Measurements from ENCODE around the gene INMT. TPM values are rescaled to one million over a fixed set of nuclear protein-coding genes. Genes with fewer than 3 reads are reported as not detected.

Gene INMT
- total and polyA plus RNA-seq, 10 of the 15 experiments (the other 5 are each of a cell fraction or from before 2014, with no cell fraction given) = 0.03 to 0.20 (median 0.10) TPM; not detected in 7

DNA sequence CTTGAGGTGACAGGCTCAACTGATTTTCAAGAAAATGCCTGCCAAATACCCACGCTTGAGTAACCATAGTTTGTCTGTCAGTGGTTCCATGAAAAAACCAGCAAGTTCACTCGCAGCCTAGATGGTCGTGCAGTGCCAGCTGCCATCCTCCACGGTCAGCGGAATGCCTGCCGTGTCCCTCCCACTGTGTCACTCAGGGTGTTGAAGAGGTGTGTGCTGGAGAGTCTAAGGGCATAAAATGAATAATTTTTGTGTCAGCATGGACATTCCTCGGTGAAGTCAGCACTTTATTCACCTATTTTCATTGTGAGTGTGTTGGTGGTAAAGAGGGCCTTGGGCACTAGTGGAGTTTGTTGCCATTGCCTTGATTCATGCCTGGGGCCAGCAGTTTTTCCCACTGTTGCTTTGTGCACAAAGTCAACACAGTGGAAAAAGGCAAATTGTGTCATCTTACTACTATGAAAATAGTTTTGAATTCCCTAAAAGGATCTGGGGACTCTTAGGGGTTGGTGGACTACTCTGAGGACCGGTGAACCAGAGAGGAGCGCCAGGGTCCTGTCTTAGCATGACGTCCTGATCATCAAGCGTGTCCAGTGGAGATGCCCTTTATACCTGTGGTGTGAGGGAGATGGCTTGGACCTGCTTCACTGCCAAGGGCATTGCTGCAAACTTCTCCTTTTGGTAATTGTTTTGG is 36.9 kb downstream of the INMT start:
- in situ Hi-C loops (cut with MboI) (no loop called here), intact Hi-C loops (cut with micrococcal nuclease; ENCODE audit: unreplicated experiment) (no loop called here)
- Histone ChIP-seq H3K27me3 (replicated peaks in 1 of 2; ENCODE audit: control insufficient read depth in 2 of 2, insufficient read depth in 2 of 2, low read length in 1 of 2) (no peaks in the 10 kb centered on the region), H3K4me1 (ENCODE audit: control insufficient read depth, insufficient read depth, low read length) (no peaks in the 10 kb centered on the region), H3K27ac (ENCODE audit: control insufficient read depth, insufficient read depth) (no peak overlapping the region), H3K79me2 (ENCODE audit: control insufficient read depth, insufficient read depth, low read length) (no peaks in the 10 kb centered on the region), H3K36me3 (ENCODE audit: control insufficient read depth in 2 of 2, insufficient read depth in 2 of 2, low read length in 1 of 2) (no peaks in the 10 kb centered on the region), H3K4me2 (ENCODE audit: control insufficient read depth, insufficient read depth) (no peak overlapping the region), H3K4me3 (no peak overlapping the region), H4K20me1 (ENCODE audit: control insufficient read depth, insufficient read depth) (no peaks in the 10 kb centered on the region), H3K9me3 (replicated peaks; ENCODE audit: control insufficient read depth, insufficient read depth, low read length) (no peaks in the 10 kb centered on the region), H3K9ac (ENCODE audit: control insufficient read depth, insufficient read depth, low read length) (no peak overlapping the region), H2AFZ (ENCODE audit: control insufficient read depth, low read depth, low read length) (no peak overlapping the region)
- TF ChIP-seq POU2F2 (IDR thresholded peaks at IDR 0.05; ENCODE audit: borderline replicate concordance, low read depth, low read length) (no peak), RELB (IDR thresholded peaks at IDR 0.05; ENCODE audit: low read depth) (no peak), EZH2 (IDR thresholded peaks at IDR 0.05; ENCODE audit: borderline replicate concordance, control insufficient read depth, low read depth, low read length) (no peak), IKZF1 (conservative IDR thresholded peaks at IDR 0.05) (no peak), BCL11A (IDR thresholded peaks at IDR 0.05; ENCODE audit: low read depth, low read length) (no peak)
- no peak for DNase-seq (ENCODE audit: low read depth, low spot score)
- no TSS peak for BruUV-seq (replicated peaks)
- 84% methylated on average over 11 of the region's 11 CpGs for WGBS (ENCODE audit: insufficient coverage, insufficient replicate concordance, low lambda C conversion rate, missing lambda C conversion rate)
- ChIA-PET SMC1A (ENCODE audit: uncharacterized antibody, unreplicated experiment) (no interaction called here), RAD21 (ENCODE audit: unreplicated experiment) (no interaction called here), POLR2A (no interaction called here), CTCF (interaction anchor here (1.3 kb wide), 1 partner anchor 195 kb away, joined by 5 read pairs; no protein-coding TSS in a partner anchor)
- ATAC-seq = no peak
- no peak for FAIRE-seq

- ChIA-PET POLR2A (no interaction called here), RAD21 (ENCODE audit: unreplicated experiment) (no interaction called here), SMC1A (ENCODE audit: uncharacterized antibody, unreplicated experiment) (no interaction called here), CTCF (no interaction called here)
- no peak overlapping the region for H2AFZ ChIP-seq (ENCODE audit: control insufficient read depth, low read depth, low read length)
- no peak for TF ChIP-seq SMARCA5 (IDR thresholded peaks at IDR 0.05)
- no peak for TF ChIP-seq ZZZ3 (IDR thresholded peaks at IDR 0.05; ENCODE audit: control insufficient read depth, insufficient read length, low read depth)
- no peak for TF ChIP-seq KDM1A (IDR thresholded peaks at IDR 0.05; ENCODE audit: borderline replicate concordance)
- no peak for TF ChIP-seq EZH2 (IDR thresholded peaks at IDR 0.05; ENCODE audit: borderline replicate concordance, control insufficient read depth, low read depth, low read length)
- no peak for TF ChIP-seq IKZF1 (conservative IDR thresholded peaks at IDR 0.05)
- TF ChIP-seq NFIC (IDR thresholded peaks at IDR 0.05; ENCODE audit: low read depth, low read length) = no peak
- TF ChIP-seq MYB (IDR thresholded peaks at IDR 0.05; ENCODE audit: borderline replicate concordance, low read depth, low read length) = no peak
- TF ChIP-seq, protein P1, sequence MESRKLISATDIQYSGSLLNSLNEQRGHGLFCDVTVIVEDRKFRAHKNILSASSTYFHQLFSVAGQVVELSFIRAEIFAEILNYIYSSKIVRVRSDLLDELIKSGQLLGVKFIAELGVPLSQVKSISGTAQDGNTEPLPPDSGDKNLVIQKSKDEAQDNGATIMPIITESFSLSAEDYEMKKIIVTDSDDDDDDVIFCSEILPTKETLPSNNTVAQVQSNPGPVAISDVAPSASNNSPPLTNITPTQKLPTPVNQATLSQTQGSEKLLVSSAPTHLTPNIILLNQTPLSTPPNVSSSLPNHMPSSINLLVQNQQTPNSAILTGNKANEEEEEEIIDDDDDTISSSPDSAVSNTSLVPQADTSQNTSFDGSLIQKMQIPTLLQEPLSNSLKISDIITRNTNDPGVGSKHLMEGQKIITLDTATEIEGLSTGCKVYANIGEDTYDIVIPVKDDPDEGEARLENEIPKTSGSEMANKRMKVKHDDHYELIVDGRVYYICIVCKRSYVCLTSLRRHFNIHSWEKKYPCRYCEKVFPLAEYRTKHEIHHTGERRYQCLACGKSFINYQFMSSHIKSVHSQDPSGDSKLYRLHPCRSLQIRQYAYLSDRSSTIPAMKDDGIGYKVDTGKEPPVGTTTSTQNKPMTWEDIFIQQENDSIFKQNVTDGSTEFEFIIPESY (IDR thresholded peaks at IDR 0.05) = no peak
- no peak for TF ChIP-seq TARDBP (IDR thresholded peaks at IDR 0.05; ENCODE audit: borderline replicate concordance)
- no peak for TF ChIP-seq MYC (IDR thresholded peaks at IDR 0.05; ENCODE audit: insufficient read depth, insufficient read length, insufficient replicate concordance, low read length, severe bottlenecking)
- no peak for TF ChIP-seq STAT1 (conservative IDR thresholded peaks at IDR 0.05)
- no peaks in the 10 kb centered on the region for H3K9me3 ChIP-seq (replicated peaks; ENCODE audit: control insufficient read depth, insufficient read depth, low read length)
- H3K27ac ChIP-seq (ENCODE audit: control insufficient read depth, insufficient read depth) = no peak overlapping the region
- H3K4me2 ChIP-seq (ENCODE audit: control insufficient read depth, insufficient read depth) = no peak overlapping the region
- FAIRE-seq (no peak), ATAC-seq (no peak), DNase-seq (ENCODE audit: low read depth, low spot score) (no peak)
- H3K4me1 ChIP-seq (ENCODE audit: control insufficient read depth, insufficient read depth, low read length) = no peaks in the 10 kb centered on the region
- H3K4me3 ChIP-seq = no peak overlapping the region
- WGBS (ENCODE audit: insufficient coverage, insufficient replicate concordance, low lambda C conversion rate, missing lambda C conversion rate) = 77% methylated on average over 3 of the region's 3 CpGs
- H3K27me3 ChIP-seq (replicated peaks in 1 of 2; ENCODE audit: control insufficient read depth in 2 of 2, insufficient read depth in 2 of 2, low read length in 1 of 2) = no peaks in the 10 kb centered on the region
- BruUV-seq (replicated peaks) = no TSS peak
- intact Hi-C loops (cut with micrococcal nuclease; ENCODE audit: unreplicated experiment) (no loop called here), in situ Hi-C loops (cut with MboI) (no loop called here)
- H3K9ac ChIP-seq (ENCODE audit: control insufficient read depth, insufficient read depth, low read length) = no peak overlapping the region
- H4K20me1 ChIP-seq (ENCODE audit: control insufficient read depth, insufficient read depth) = no peaks in the 10 kb centered on the region
- H3K36me3 ChIP-seq (ENCODE audit: control insufficient read depth in 2 of 2, insufficient read depth in 2 of 2, low read length in 1 of 2) = no peaks in the 10 kb centered on the region
- H3K79me2 ChIP-seq (ENCODE audit: control insufficient read depth, insufficient read depth, low read length) = no peaks in the 10 kb centered on the region
These were observed 37.4 kb downstream of the INMT start for GRCh38 chr7:30789334-30789711.
